NCI-H510A treated with DMSO at 0.1 percent for 48 hours (cell line): ENCODE measurements around the gene KCTD2.
"Not testable (repeated sequence)": the region's sequence is repeated elsewhere in the genome, so short reads cannot be mapped to it uniquely, and the experiment has no call there.

Experiments used
- DNase-seq: peaks from one replicate; lab custom pipeline; 2025; lab: John Stamatoyannopoulos, UW

KCTD2 gene

GRCh38 chr17:75020331-75021110 is 26.5 kb upstream of the KCTD2 start:
- DNase-seq = no peak

- no peak for DNase-seq
Observed at GRCh38 chr17:75024686-75025397, 22.2 kb upstream of the KCTD2 start.

DNA sequence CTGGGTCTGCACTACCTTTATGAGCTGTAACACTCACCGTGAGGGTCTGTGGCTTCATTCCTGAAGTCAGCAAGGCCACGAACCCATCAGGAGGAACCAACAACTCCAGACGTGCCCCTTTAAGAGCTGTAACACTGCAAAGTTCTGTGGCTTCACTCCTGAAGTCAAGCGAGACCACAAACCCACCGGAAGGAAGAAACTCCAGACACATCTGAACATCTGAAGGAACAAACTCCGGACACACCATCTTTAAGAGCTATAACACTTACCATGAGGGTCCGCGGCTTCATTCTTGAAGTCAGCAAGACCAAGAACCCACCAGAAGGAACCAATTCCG is 21.7 kb upstream of the KCTD2 start:
- DNase-seq = not testable (repeated sequence)

DNA sequence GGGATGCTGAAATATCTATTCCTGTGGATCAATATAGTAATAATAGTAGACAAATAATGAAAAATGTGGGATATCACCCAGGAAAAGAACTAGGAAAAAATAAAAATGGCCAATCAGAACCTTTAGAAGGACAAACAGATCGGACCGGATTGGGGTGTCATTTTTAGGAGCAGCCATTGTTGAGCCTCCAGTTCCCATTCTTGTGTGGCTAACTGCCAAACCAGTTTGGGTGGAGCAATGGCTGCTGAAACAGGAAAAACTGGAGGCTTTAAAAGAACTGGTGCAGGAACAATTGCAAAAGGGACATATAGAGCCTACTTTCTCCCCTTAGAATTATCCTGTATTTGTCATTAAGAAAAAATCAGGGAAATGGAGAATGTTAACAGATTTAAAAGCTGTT is 20.4 kb upstream of the KCTD2 start:
- not testable (repeated sequence) for DNase-seq

- DNase-seq = no peak
Observed at GRCh38 chr17:75030161-75030560, 16.9 kb upstream of the KCTD2 start.

DNA sequence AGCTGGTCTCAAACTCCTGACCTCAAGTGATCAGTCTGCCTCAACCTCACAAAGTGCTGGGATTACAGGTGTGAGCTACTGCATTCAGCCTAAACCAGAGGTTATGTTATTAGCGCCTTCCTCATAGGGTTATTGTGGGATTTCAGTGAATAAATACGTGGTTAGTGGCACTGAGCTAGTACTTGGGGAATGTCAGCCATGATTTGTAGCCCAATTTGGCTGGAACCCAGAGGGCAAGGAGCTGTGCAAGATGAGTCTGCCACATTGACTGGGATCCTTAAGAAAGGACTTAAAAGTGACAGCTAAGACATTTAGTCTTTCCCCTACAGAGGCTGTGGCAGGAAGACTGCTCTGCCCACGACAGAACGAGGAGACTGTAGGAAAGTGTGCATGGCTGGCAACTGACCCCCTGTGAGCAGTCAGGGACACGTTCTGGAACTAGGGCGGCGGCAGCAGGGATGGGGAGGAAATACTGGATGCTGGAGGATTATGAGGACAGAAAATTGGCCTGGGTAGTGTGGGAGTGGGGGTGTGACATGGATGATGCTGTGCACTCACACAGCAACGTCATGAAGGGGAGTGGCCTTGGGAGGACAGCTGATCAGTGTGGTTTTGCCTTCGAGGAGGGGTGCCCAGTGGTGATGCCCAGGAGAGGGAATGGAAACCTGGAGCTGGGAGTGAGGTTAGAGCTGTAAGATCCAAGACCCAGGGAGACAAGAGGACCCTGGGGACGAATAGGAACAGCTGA is 14.9 kb upstream of the KCTD2 start:
- peak; percentile 83 for DNase-seq

GRCh38 chr17:75032720-75033280 is 14.2 kb upstream of the KCTD2 start:
- DNase-seq = no peak

- peak; percentile 89 for DNase-seq
Observed at GRCh38 chr17:75033346-75034235, 13.4 kb upstream of the KCTD2 start.

DNA sequence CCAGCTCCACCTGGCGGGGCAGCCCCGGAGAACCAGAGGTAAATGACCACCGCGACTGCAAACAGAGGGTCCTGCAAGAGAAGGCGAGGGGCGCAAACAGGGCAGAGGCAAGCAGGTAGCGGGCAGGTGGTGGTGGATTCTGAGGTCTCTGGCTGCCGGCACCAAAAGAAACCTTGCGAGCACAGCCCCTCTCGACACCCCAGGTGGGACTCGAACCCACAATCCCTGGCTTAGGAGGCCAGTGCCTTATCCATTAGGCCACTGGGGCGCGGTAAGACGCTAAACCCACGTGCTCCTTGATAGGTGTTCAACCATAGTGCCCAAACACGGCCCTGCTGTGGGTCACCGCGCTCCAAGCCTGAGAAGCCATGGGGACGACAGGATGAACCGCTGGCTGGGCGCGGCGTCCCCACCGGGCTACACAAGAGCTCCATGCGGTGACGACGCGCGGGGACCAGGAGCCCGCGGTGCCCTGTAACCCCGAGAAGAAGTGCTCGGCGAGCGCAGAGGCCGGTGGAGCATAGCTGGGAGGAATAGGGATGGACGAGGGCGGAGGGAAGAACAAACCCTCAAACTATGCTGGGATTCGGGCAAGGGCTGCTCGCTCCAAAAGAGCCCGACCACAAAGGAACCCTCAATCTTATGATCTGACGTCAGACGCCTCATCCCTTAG is 12.7 kb upstream of the KCTD2 start:
- DNase-seq = peak; percentile 81

GRCh38 chr17:75036643-75037268 is 10.3 kb upstream of the KCTD2 start:
- peak; percentile 60 for DNase-seq

DNA sequence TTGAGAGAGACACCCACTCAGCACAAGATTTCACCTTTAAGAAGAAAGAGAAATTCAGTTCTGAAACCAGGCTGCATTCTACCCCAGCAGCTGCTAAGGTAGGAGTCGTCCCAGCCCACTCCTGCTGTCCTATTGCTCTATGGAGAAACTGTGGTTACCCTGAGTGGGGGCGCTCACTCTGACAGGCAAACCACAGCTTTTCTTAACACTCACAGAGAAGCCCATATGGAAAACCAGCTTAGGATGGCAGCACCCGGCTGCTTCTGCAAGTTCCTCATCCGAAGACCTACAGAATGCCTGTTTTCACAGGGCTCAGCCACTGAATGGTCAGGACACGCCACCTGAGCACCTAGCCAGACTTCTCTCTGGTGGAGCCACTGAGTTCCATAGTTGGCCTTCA is 7.8 kb upstream of the KCTD2 start:
- no peak for DNase-seq

- no peak for DNase-seq
Observed at GRCh38 chr17:75041656-75042280, 5.3 kb upstream of the KCTD2 start.

- DNase-seq = not testable (repeated sequence)
Observed at GRCh38 chr17:75043789-75044188, 3.2 kb upstream of the KCTD2 start.

GRCh38 chr17:75044716-75045115 is 2.3 kb upstream of the KCTD2 start:
- no peak for DNase-seq

DNA sequence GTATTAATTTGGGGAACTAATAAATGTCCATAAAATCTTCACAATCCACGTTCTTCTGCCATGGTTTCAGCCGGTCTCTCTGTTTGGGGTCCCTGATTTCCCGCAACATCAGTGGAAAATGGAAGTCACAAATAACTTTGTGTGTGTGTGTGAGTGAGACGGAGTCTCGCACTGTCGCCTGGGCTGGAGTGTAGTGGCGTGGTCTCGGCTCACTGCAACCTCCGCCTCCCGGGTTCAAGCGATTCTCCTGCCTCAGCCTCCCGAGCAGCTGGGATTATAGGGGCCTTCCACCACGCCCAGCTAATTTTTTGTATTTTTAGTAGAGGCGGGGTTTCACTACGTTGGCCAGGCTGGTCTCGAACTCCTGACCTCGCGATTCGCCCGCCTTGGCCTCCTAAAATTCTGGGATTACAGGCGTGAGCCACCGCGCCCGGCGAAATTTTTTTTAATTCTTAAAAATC is 1.0 kb upstream of the KCTD2 start:
- DNase-seq = not testable (repeated sequence)

GRCh38 chr17:75047398-75048098 is 523 bp downstream of the KCTD2 start:
- DNase-seq = no peak

- DNase-seq = no peak
Observed at GRCh38 chr17:75048249-75048878, 1.3 kb downstream of the KCTD2 start.

DNA sequence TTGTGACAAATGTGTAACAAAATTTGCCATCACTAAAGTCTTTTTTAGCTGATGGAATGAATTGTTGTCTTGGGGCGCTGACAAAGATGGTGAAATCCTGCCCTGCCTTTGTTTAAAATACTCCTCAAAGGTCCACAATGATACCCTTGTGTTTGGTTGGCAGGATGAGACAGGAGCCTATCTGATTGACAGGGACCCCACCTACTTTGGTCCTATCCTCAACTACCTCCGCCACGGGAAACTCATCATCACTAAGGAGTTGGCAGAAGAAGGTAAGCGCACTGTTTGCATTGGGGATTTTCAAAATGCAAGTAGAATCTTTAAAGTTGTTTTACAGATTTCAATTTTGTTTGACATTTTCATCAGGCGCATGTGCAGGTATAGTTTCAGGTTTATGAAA is 2.0 kb downstream of the KCTD2 start:
- no peak for DNase-seq

GRCh38 chr17:75049706-75050105 is 2.7 kb downstream of the KCTD2 start:
- no peak for DNase-seq
